Natural killer cell treated with Interleukin-12 subunit alpha and Interleukin-12 subunit beta and Interleukin-15 and Interleukin-18, amount 100 ng/mL, for 72 hours (primary cell): Measurements from ENCODE around the gene ATP1B1. TPM values are rescaled to one million over a fixed set of nuclear protein-coding genes. Genes with fewer than 3 reads are reported as not detected.

Source experiments
- ATAC-seq, 2 donors: fragments of 150-1000 bp; cut with Tn5 transposase in 1 of 2; sonication (Bioruptor Pico), chemical (Tn5 transposase) in 1 of 2; 2 replicates each; pipeline ENCODE4 v1.10.0; 2021
- DNase-seq: peaks from one replicate; pipeline ENCODE4 v3.0.0; 2022; ENCODE audit warnings: low spot score
- H3K27ac Mint-ChIP-seq, 2 donors: 1 replicate in 1 of 2; 2 replicates in 1 of 2; pipeline ENCODE4 v1.8.0; 2022; ENCODE audit warnings: mixed read lengths in 2 of 2, mild to moderate bottlenecking in 1 of 2, moderate library complexity in 1 of 2
- H3K27me3 Mint-ChIP-seq, 2 donors: 1 replicate in 1 of 2; 2 replicates in 1 of 2; pipeline ENCODE4 v1.8.0; 2022; ENCODE audit warnings: mixed read lengths in 2 of 2
- H3K36me3 Mint-ChIP-seq: one replicate; pipeline ENCODE4 v1.8.0; 2022; ENCODE audit warnings: mixed read lengths
- H3K4me1 Mint-ChIP-seq, 2 donors: 1 replicate in 1 of 2; 2 replicates in 1 of 2; pipeline ENCODE4 v1.8.0; 2022; ENCODE audit warnings: low read depth in 2 of 2, mixed read lengths in 2 of 2, mild to moderate bottlenecking in 1 of 2
- H3K4me3 Mint-ChIP-seq: one replicate; pipeline ENCODE4 v1.8.0; 2022; ENCODE audit warnings: mixed read lengths
- H3K9me3 Mint-ChIP-seq: 2 replicates; pipeline ENCODE4 v1.8.0; 2022; ENCODE audit warnings: mixed read lengths
- total RNA-seq, 2 donors: library from RNA; stranded (reverse); gene quantifications; one replicate each; pipeline ENCODE4 v1.2.3, GENCODE V29; 2022

Gene ATP1B1
- total RNA-seq, 2 donors from 2014 or later: 1.3 to 2.3 TPM

GRCh38 chr1:169128562-169128961, 22.1 kb downstream of the ATP1B1 start:
- H3K27ac Mint-ChIP-seq: no peak overlapping the region
- peaks cover 0 to 3% of the 10 kb centered on the region in 2 donors for H3K27me3 Mint-ChIP-seq
- no peak for ATAC-seq
- no peak overlapping the region for H3K4me3 Mint-ChIP-seq
- H3K4me1 Mint-ChIP-seq: peaks cover 14 to 15% of the 10 kb centered on the region in 2 donors
- H3K9me3 Mint-ChIP-seq: no peaks in the 10 kb centered on the region
- DNase-seq: no peak
- no peaks in the 10 kb centered on the region for H3K36me3 Mint-ChIP-seq

- no peak overlapping the region for H3K27ac Mint-ChIP-seq
- DNase-seq (no peak), ATAC-seq (no peak)
- peaks cover 0 to 3% of the 10 kb centered on the region in 2 donors for H3K27me3 Mint-ChIP-seq
- H3K4me1 Mint-ChIP-seq: peaks cover 18 to 22% of the 10 kb centered on the region in 2 donors
- H3K4me3 Mint-ChIP-seq: no peak overlapping the region
- no peaks in the 10 kb centered on the region for H3K9me3 Mint-ChIP-seq
- H3K36me3 Mint-ChIP-seq: no peaks in the 10 kb centered on the region
These were observed 22.8 kb downstream of the ATP1B1 start for GRCh38 chr1:169129109-169129784.

GRCh38 chr1:169130683-169131082, 24.2 kb downstream of the ATP1B1 start:
- no peak overlapping the region for H3K27ac Mint-ChIP-seq
- ATAC-seq: no peak
- no peak overlapping the region for H3K4me3 Mint-ChIP-seq
- H3K27me3 Mint-ChIP-seq: peaks cover 0 to 3% of the 10 kb centered on the region in 2 donors
- no peak for DNase-seq
- H3K4me1 Mint-ChIP-seq: peaks cover 18 to 24% of the 10 kb centered on the region in 2 donors
- no peaks in the 10 kb centered on the region for H3K9me3 Mint-ChIP-seq
- no peaks in the 10 kb centered on the region for H3K36me3 Mint-ChIP-seq

DNA sequence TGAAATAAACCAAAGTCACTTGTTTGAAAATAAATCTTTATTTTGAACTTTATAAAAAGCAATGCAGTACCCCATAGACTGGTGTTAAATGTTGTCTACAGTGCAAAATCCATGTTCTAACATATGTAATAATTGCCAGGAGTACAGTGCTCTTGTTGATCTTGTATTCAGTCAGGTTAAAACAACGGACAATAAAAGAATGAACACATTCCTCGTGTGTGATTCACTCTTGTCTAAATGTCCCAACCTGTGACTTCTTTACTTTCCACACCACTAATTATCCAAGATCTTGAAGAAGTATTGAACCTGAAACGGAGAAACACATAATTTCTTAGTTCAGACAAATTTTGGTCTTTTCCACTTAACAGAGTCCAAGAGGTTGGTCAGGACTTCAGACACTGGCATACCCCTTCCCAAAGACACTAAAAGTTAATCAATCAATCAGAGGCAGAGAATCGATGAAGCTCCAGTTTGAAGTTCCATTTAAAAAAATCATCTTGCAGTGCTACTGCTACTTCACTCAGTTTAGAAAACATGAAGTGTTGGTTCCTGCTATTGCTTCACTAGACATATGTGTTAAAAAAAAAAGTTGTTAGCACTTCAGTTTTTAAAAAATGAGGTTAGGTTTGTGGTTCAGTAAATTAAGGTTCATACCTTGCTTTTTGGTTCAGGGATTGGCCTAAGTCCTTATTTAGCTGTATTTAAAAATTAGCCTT, 26.2 kb downstream of the ATP1B1 start:
- DNase-seq (no peak), ATAC-seq (peak; percentile 49 to 67)
- H3K27me3 Mint-ChIP-seq: peaks cover 0 to 3% of the 10 kb centered on the region in 2 donors
- no peaks in the 10 kb centered on the region for H3K36me3 Mint-ChIP-seq
- peak overlapping the region; percentile 34 to 73 for H3K27ac Mint-ChIP-seq
- peaks cover 18 to 24% of the 10 kb centered on the region in 2 donors for H3K4me1 Mint-ChIP-seq
- peak overlapping the region; percentile 56 for H3K4me3 Mint-ChIP-seq
- no peaks in the 10 kb centered on the region for H3K9me3 Mint-ChIP-seq

DNA sequence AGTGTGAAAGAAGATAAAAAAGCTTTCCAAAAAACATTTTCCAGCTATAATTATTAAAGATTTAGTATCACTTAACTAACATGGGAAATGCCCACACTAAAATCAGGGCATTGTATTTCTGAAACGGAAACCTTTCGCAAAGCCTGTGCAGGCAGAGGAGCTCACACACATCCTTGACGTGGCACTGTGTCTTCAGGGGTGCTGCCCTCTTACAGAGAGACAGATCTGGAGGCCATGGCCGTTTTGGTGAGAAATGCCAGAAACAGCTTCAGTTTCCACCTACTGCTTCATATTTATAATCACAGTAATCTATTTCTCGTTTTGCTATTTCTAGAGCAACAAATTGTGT, 26.7 kb downstream of the ATP1B1 start:
- DNase-seq: peak; percentile 64
- peak; percentile 85 to 88 for ATAC-seq
- Mint-ChIP-seq H3K27me3 (peaks cover 0 to 3% of the 10 kb centered on the region in 2 donors), H3K27ac (peak overlapping the region; percentile 34 to 73), H3K36me3 (no peaks in the 10 kb centered on the region), H3K9me3 (no peaks in the 10 kb centered on the region), H3K4me1 (peaks cover 18 to 24% of the 10 kb centered on the region in 2 donors), H3K4me3 (peak overlapping the region; percentile 56)

GRCh38 chr1:169133801-169134502, 27.5 kb downstream of the ATP1B1 start:
- no peak for ATAC-seq
- H3K27me3 Mint-ChIP-seq: peaks cover 0 to 3% of the 10 kb centered on the region in 2 donors
- H3K4me1 Mint-ChIP-seq: peaks cover 21 to 27% of the 10 kb centered on the region in 2 donors
- no peaks in the 10 kb centered on the region for H3K9me3 Mint-ChIP-seq
- H3K4me3 Mint-ChIP-seq: peak overlapping the region; percentile 56
- no peak for DNase-seq
- no peaks in the 10 kb centered on the region for H3K36me3 Mint-ChIP-seq
- H3K27ac Mint-ChIP-seq: peak overlapping the region in 1 of 2 donors; percentile 34

GRCh38 chr1:169137357-169137756, 30.9 kb downstream of the ATP1B1 start:
- Mint-ChIP-seq H3K9me3 (no peaks in the 10 kb centered on the region), H3K27me3 (no peaks in the 10 kb centered on the region), H3K4me1 (peaks cover 15 to 25% of the 10 kb centered on the region in 2 donors), H3K4me3 (no peak overlapping the region), H3K36me3 (no peaks in the 10 kb centered on the region), H3K27ac (no peak overlapping the region)
- ATAC-seq: no peak
- DNase-seq: no peak

DNA sequence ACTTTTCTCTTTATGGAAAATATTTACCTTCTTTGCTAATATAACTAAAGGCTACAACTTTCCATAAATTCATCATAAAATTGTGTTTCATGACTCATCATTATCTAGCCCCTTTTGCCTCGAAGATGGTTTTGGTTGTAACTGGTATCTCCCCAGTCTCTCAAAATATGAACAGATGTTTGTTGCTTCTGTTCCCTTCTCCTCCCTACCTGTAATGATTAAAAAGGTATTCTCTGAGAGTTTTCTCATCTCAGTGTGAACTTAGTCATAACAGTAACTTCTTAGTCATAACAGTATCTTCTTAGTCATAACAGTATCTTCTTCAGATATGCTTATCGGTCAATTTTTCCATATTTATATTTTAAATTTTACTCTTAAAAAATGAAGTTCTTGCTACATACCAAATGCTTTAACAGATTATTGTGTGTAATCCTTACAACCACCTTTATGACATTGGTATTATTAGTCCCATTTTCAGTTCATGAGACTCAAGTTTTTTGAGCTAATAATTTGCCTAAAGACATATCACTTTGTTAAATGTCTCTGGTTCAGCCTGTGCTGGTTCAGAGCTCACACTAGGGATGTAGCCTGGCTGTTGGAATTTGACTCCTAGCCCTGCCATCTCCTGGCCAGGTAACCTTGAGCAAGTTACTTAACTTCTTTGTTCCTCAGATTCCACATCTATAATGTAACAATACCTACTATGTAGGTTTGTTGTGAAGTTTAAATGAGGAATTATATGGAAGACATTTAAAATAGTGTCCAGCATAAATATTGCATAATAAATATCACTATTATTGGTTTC, 32.6 kb downstream of the ATP1B1 start:
- Mint-ChIP-seq H3K27me3 (no peaks in the 10 kb centered on the region), H3K36me3 (no peaks in the 10 kb centered on the region), H3K27ac (peak overlapping the region in 1 of 2 donors; percentile 48), H3K9me3 (no peaks in the 10 kb centered on the region), H3K4me1 (peaks cover 3 to 9% of the 10 kb centered on the region in 2 donors), H3K4me3 (peak overlapping the region; percentile 11)
- no peak for DNase-seq
- ATAC-seq: peak in 1 of 2 donors; percentile 64

DNA sequence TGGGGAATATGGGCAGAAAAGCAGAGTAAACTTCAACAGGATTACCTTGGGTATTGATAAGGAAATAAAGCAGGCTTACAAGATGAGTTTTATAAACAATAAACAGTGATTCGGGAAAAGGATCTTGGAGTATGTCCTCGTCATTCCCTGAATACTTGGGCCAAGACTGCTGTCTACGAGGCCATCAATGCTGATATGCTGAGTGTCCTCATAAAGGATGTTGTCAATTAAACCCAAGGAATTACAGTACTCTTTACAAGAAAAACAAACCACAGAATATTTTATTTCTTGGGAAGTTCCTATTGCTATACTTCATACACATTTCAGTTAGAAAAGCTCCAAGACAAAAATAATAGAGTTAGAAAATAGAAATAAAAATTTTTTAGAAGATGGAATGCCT, 34.9 kb downstream of the ATP1B1 start:
- peaks cover 3 to 6% of the 10 kb centered on the region in 2 donors for H3K4me1 Mint-ChIP-seq
- H3K4me3 Mint-ChIP-seq: no peak overlapping the region
- H3K27ac Mint-ChIP-seq: no peak overlapping the region
- H3K27me3 Mint-ChIP-seq: no peaks in the 10 kb centered on the region
- ATAC-seq: no peak
- H3K9me3 Mint-ChIP-seq: no peaks in the 10 kb centered on the region
- no peak for DNase-seq
- no peaks in the 10 kb centered on the region for H3K36me3 Mint-ChIP-seq

- peaks cover 3 to 6% of the 10 kb centered on the region in 2 donors for H3K4me1 Mint-ChIP-seq
- H3K27ac Mint-ChIP-seq: no peak overlapping the region
- no peak for ATAC-seq
- no peaks in the 10 kb centered on the region for H3K36me3 Mint-ChIP-seq
- no peaks in the 10 kb centered on the region for H3K9me3 Mint-ChIP-seq
- no peak overlapping the region for H3K4me3 Mint-ChIP-seq
- H3K27me3 Mint-ChIP-seq: no peaks in the 10 kb centered on the region
- no peak for DNase-seq
These were observed 35.6 kb downstream of the ATP1B1 start for GRCh38 chr1:169142129-169142528.

GRCh38 chr1:169143346-169143745, 36.9 kb downstream of the ATP1B1 start:
- no peaks in the 10 kb centered on the region for H3K9me3 Mint-ChIP-seq
- DNase-seq (no peak), ATAC-seq (no peak)
- no peaks in the 10 kb centered on the region for H3K36me3 Mint-ChIP-seq
- H3K27me3 Mint-ChIP-seq: no peaks in the 10 kb centered on the region
- H3K27ac Mint-ChIP-seq: no peak overlapping the region
- no peak overlapping the region for H3K4me3 Mint-ChIP-seq
- H3K4me1 Mint-ChIP-seq: peaks cover 3 to 6% of the 10 kb centered on the region in 2 donors

DNA sequence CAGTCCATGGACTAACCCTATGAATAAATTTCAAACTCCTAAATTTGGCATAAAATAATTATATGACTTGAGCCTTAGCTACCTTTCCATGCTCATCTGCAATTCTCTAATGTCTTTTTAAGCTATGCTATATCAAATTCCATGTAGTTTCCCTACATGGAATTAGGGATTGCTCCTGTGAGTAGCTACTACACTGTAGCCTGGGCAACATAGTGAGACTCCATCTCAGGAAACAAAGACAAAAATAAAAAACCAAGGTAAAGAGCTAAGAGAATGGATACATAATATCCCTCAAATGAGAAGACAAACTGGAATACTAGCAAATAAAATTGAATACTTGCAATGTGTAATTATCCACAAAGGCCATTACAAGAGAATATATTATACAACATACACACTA, 37.5 kb downstream of the ATP1B1 start:
- DNase-seq (no peak), ATAC-seq (no peak)
- no peaks in the 10 kb centered on the region for H3K27me3 Mint-ChIP-seq
- no peaks in the 10 kb centered on the region for H3K36me3 Mint-ChIP-seq
- peaks cover under 1 to 2% of the 10 kb centered on the region in 2 donors for H3K4me1 Mint-ChIP-seq
- no peak overlapping the region for H3K4me3 Mint-ChIP-seq
- H3K9me3 Mint-ChIP-seq: no peaks in the 10 kb centered on the region
- no peak overlapping the region for H3K27ac Mint-ChIP-seq

GRCh38 chr1:169144941-169145626, 38.6 kb downstream of the ATP1B1 start:
- Mint-ChIP-seq H3K27ac (no peak overlapping the region), H3K27me3 (no peaks in the 10 kb centered on the region), H3K4me3 (no peak overlapping the region), H3K4me1 (no peaks in the 10 kb centered on the region), H3K36me3 (no peaks in the 10 kb centered on the region), H3K9me3 (no peaks in the 10 kb centered on the region)
- DNase-seq: no peak
- no peak for ATAC-seq
